SKM-1 treated with dmso at 0.1 percent for 144 hours (cell line): Measurements from ENCODE around the gene CLEC14A.

Experiments
- DNase-seq: peaks from one replicate; lab custom pipeline; 2025; ENCODE audit not compliant: unreplicated experiment; lab: John Stamatoyannopoulos, UW

Gene CLEC14A

DNA sequence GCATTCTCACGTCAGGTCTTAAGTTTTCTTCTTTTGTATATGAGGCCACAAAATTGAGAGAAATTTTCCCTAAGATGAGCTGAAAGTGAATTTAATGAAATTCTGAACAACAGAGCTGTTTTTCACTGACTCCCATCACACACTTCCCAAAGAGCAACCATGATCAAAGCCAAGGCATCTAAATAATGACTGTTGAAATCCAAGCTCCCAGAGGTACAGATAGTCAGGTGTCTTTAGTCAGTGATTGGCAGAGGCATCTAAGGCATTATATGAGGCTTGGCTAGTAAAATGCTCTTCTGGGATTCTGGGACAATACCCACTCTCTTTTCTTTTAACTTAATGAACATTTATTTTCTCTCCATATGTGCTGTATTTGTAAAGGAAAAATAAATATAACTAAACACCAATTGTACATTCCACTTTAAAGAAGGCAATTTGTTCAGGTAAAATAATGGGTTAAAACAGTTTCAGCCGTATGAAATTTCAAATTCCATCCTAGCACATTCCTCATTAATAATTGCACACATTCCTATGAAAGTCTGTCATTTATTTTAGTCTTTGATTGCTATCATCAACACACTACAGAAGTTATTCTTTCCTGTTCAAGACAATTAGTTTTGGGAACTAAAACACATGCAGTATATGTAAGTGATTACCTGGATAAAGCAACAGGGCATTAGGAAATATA is 49.1 kb downstream of the CLEC14A start:
- no peak for DNase-seq

DNA sequence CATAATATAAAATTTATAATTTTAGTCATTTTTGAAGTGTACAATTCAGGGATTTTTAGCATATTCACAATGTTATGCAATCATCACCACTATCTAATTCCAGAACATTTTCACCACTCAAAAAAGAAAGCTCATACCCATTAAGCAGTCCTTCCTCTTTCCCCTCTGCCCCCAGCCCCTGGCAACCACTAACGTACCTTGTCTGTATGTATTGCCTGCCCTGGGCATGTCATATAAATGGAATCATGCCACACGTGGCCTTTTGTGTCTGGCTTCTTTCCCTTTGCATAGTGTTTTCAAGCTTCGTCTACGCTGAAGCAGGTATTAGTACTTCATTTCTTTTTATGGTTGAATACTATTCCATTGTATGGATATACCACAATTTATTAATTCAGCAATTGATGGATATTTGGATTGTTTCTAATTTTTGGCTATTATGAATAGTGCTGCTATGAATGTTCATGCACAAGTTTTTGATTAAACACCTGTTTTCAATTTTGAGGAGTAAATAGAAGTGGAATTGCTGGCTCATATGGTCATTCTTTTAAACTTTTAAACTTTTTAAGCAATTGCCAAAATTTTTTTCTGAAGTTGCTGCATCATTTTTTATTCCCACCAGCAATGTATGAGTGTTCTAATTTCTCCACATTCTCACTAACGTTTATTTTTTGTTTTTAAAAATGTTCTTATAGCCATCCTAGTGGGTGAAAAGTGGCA is 49.8 kb downstream of the CLEC14A start:
- DNase-seq, result no peak

- no peak for DNase-seq
These were observed 50.6 kb downstream of the CLEC14A start for GRCh38 chr14:38205119-38205813.

- DNase-seq, result no peak
These were observed 51.2 kb downstream of the CLEC14A start for GRCh38 chr14:38204719-38205115.
